SK-N-SH (cell line): ENCODE measurements around the gene S100A16. TPM values are rescaled to one million over a fixed set of nuclear protein-coding genes. Genes with fewer than 3 reads are reported as not detected.

Experiments
- CTCF ChIA-PET: fragments of 300-600, 350-600 bp; formaldehyde crosslinking; extraction: SDS; loops from one replicate; lab custom pipeline; 2021; lab: Yijun Ruan, JAX
- POLR2A ChIA-PET: fragments of 350-600 bp; sonication (Branson Sonifier 250); formaldehyde crosslinking; extraction: SDS; loops from one replicate; lab custom pipeline; 2020; ENCODE audit warnings: antibody characterized with exemption, inconsistent platforms; lab: Yijun Ruan, JAX
- DNase-seq: peaks from one replicate; pipeline ENCODE4 v3.0.0; 2012
- H2AFZ ChIP-seq: fragments of 200-600 bp; sonication (generic); 2 replicates; pipeline ENCODE4 v1.8.1; 2016; ENCODE audit warnings: antibody characterized with exemption, mild to moderate bottlenecking, low read depth
- H3F3A ChIP-seq: fragments of 200-600 bp; sonication (generic); replicated peaks from 2 replicates; pipeline ENCODE3; 2016; ENCODE audit warnings: antibody characterized with exemption, mild to moderate bottlenecking; ENCODE audit not compliant: insufficient read depth
- H3K27ac ChIP-seq, 2 experiments: fragments of 200-500 bp in 1 of 2; fragments of 200-600 bp in 1 of 2; sonication (Bioruptor generic) in 1 of 2; sonication (generic), shearing (Covaris generic) in 1 of 2; 2 replicates each; pipeline versions ENCODE4 v1.5.1 to v1.6.1; 2014 to 2016; ENCODE audit warnings: low read depth in 2 of 2, inconsistent platforms in 1 of 2, low read length in 1 of 2, mild to moderate bottlenecking in 1 of 2, mixed read lengths in 1 of 2
- H3K27me3 ChIP-seq: fragments of 200-600 bp; sonication (generic), shearing (Covaris generic); 2 replicates; pipeline ENCODE4 v1.6.1; 2016; ENCODE audit warnings: mixed run types; ENCODE audit not compliant: insufficient read depth
- H3K36me3 ChIP-seq, 2 experiments: fragments of 200-500 bp in 1 of 2; fragments of 200-600 bp in 1 of 2; sonication (Bioruptor generic) in 1 of 2; sonication (generic) in 1 of 2; replicated peaks in 1 of 2; 2 replicates each; pipeline versions ENCODE3 to v1.5.1; 2014 to 2016; ENCODE audit warnings: low read length in 1 of 2, mild to moderate bottlenecking in 1 of 2; ENCODE audit not compliant: insufficient read depth in 2 of 2, control insufficient read depth in 1 of 2
- H3K4me1 ChIP-seq, 2 experiments: fragments of 200-500 bp in 1 of 2; fragments of 200-600 bp in 1 of 2; sonication (Bioruptor generic) in 1 of 2; sonication (generic), shearing (Covaris generic) in 1 of 2; 2 replicates each; pipeline versions ENCODE4 v1.5.1 to v1.6.1; 2014 to 2016; ENCODE audit warnings: low read depth in 1 of 2, low read length in 1 of 2, mixed run types in 1 of 2; ENCODE audit not compliant: insufficient read depth in 2 of 2, control insufficient read depth in 1 of 2
- H3K4me2 ChIP-seq: fragments of 200-600 bp; sonication (generic), shearing (Covaris generic); 2 replicates; pipeline ENCODE4 v1.6.1; 2017; ENCODE audit warnings: mixed run types
- H3K4me3 ChIP-seq, 2 experiments: fragments of 200-500 bp in 1 of 2; fragments of 200-600 bp in 1 of 2; sonication (Bioruptor generic) in 1 of 2; sonication (generic), shearing (Covaris generic) in 1 of 2; 2 replicates each; pipeline versions ENCODE4 v1.5.1 to v1.8.1; 2014 to 2016; ENCODE audit warnings: low read depth in 2 of 2, inconsistent platforms in 1 of 2, low read length in 1 of 2, mild to moderate bottlenecking in 1 of 2, mixed read lengths in 1 of 2, moderate library complexity in 1 of 2
- H3K79me2 ChIP-seq: fragments of 200-600 bp; sonication (generic); 2 replicates; pipeline ENCODE4 v1.8.1; 2017; ENCODE audit warnings: mild to moderate bottlenecking; ENCODE audit not compliant: insufficient read depth
- H3K9ac ChIP-seq: fragments of 200-600 bp; sonication (generic); 2 replicates; pipeline ENCODE4 v1.6.1; 2017; ENCODE audit warnings: mixed run types
- H3K9me2 ChIP-seq: fragments of 200-600 bp; sonication (generic); 2 replicates; pipeline ENCODE4 v1.6.1; 2017; ENCODE audit warnings: mixed run types
- H3K9me3 ChIP-seq: fragments of 200-600 bp; sonication (generic); 2 replicates; pipeline ENCODE4 v1.6.1; 2017; ENCODE audit warnings: mixed run types, mild to moderate bottlenecking, moderate library complexity
- H4K20me1 ChIP-seq: fragments of 200-600 bp; sonication (generic); 2 replicates; pipeline ENCODE4 v1.6.1; 2017; ENCODE audit warnings: mild to moderate bottlenecking, mixed run types; ENCODE audit not compliant: insufficient read depth
- ELF1 ChIP-seq: IDR thresholded peaks from 2 replicates; pipeline ENCODE4 v1.4.0; 2012
- EZH2phosphoT487 ChIP-seq: fragments of 200-600 bp; sonication (generic); IDR thresholded peaks from 2 replicates; pipeline ENCODE4 v1.6.1; 2017; ENCODE audit warnings: low read depth, mixed run types, mild to moderate bottlenecking, antibody characterized with exemption, moderate library complexity, borderline replicate concordance
- FOSL2 ChIP-seq: IDR thresholded peaks from 2 replicates; pipeline ENCODE4 v1.4.0; 2012; ENCODE audit warnings: low read depth, mild to moderate bottlenecking, moderate library complexity, borderline replicate concordance
- FOXJ3 ChIP-seq: sonication (generic); formaldehyde crosslinking; IDR thresholded peaks from 2 replicates; pipeline ENCODE4 v1.5.1; 2020; ENCODE audit warnings: mild to moderate bottlenecking, missing genetic modification reagents
- MEF2A ChIP-seq: IDR thresholded peaks from 2 replicates; pipeline ENCODE4 v1.4.0; 2012; ENCODE audit warnings: low read depth, borderline replicate concordance
- NFIC ChIP-seq: IDR thresholded peaks from 2 replicates; pipeline ENCODE4 v1.4.0; 2012; ENCODE audit warnings: borderline replicate concordance
- NRF1 ChIP-seq: IDR thresholded peaks from 2 replicates; pipeline ENCODE4 v1.6.1; 2012; ENCODE audit warnings: low read depth, mild to moderate bottlenecking, low read length
- RAD21 ChIP-seq: IDR thresholded peaks from 2 replicates; pipeline ENCODE4 v1.6.1; 2012; ENCODE audit warnings: mild to moderate bottlenecking, low read length
- RCOR1 ChIP-seq: fragments of 150-350 bp; IDR thresholded peaks from 2 replicates; pipeline ENCODE4 v1.6.1; 2017; ENCODE audit warnings: antibody characterized with exemption, low read length
- RFX5 ChIP-seq: IDR thresholded peaks from 2 replicates; pipeline ENCODE4 v1.6.1; 2012; ENCODE audit warnings: mild to moderate bottlenecking, improper control_type of control experiment, low read length
- RXRA ChIP-seq: IDR thresholded peaks from 2 replicates; pipeline ENCODE4 v1.4.0; 2012; ENCODE audit warnings: low read depth, mild to moderate bottlenecking, borderline replicate concordance
- SIN3A ChIP-seq: IDR thresholded peaks from 2 replicates; pipeline ENCODE4 v1.6.1; 2012; ENCODE audit warnings: low read depth, mild to moderate bottlenecking, low read length, moderate library complexity, borderline replicate concordance
- SMC3 ChIP-seq: IDR thresholded peaks from 2 replicates; pipeline ENCODE4 v1.6.1; 2012; ENCODE audit warnings: low read depth, low read length, improper control_type of control experiment
- TCF12 ChIP-seq: IDR thresholded peaks from 2 replicates; pipeline ENCODE4 v1.4.0; 2012
- YY1 ChIP-seq: IDR thresholded peaks from 2 replicates; pipeline ENCODE4 v1.4.0; 2012; ENCODE audit warnings: low read depth, mild to moderate bottlenecking
- WGBS: methylation state at CpG from one replicate; pipeline ENCODE4 v1.1.6; 2017; ENCODE audit warnings: low lambda C conversion rate; 5-methylcytosine and 5-hydroxymethylcytosine counted together
- polyA plus RNA-seq, 3 experiments: library from polyadenylated mRNA; depleted of rRNA; stranded (reverse); fragments of >200 nt; gene quantifications; 2 replicates each; pipeline ENCODE4 v1.2.3, GENCODE V29; 2012
- TF ChIP-seq, protein P1 (sequence below): fragments of 150-350 bp; IDR thresholded peaks from 2 replicates; pipeline ENCODE4 v1.6.1; 2017; ENCODE audit warnings: antibody characterized with exemption, low read length, low read depth, borderline replicate concordance
- TF ChIP-seq, protein P2 (sequence below): IDR thresholded peaks from 2 replicates; pipeline ENCODE4 v1.4.0; 2012; ENCODE audit warnings: low read depth, borderline replicate concordance

S100A16 gene
- polyA plus RNA-seq, 1 of the 3 experiments (the other 2 are of a cell fraction): 512 TPM

DNA sequence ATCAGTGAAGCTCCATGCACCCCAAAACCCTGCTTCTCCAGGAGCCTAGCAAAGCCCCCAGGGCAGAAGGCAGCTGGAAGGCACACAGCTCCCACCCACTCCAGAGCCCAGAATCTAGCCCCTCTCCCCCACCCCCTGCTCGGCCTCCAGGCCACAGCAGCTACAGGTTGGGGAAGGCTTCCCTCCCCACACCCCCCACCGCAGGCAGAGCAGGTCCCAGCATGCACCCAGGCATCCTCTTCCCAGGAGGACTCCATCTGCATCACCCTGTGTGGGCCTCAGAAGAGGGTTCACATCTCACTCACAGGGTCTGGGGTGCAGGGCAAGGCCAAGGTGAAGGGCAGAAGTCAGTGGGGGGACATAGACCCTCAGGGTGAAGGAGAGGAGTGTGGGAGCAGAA, 2.5 kb upstream of the S100A16 start:
- DNase-seq: no peak
- Histone ChIP-seq H4K20me1 (no peaks in the 10 kb centered on the region), H3K4me3 (no peak overlapping the region), H3F3A (peaks cover under 1% of the 10 kb centered on the region), H3K9me3 (no peaks in the 10 kb centered on the region), H3K9ac (no peak overlapping the region), H2AFZ (no peak overlapping the region), H3K36me3 (no peaks in the 10 kb centered on the region), H3K79me2 (peaks cover 15% of the 10 kb centered on the region; the same call in 1 of the 2 replicates), H3K4me2 (no peak overlapping the region), H3K9me2 (no peaks in the 10 kb centered on the region), H3K27me3 (no peaks in the 10 kb centered on the region), H3K27ac (no peak overlapping the region)
- 100% methylated on average over 1 of the region's 2 CpGs for WGBS
- CTCF ChIA-PET: interaction anchor here (1.3 to 8.0 kb wide), 7 partner anchors 12 to 264 kb away, joined by 4 to 100 read pairs (median 18); partner anchors contain the start of genes CHTOP, S100A1 and S100A13
- POLR2A ChIA-PET: no interaction called here
- no peak for TF ChIP-seq NFIC
- TF ChIP-seq SIN3A: no peak
- TF ChIP-seq EZH2phosphoT487: no peak
- TF ChIP-seq, all 33 proteins: peak for 0
- H3K4me1 ChIP-seq: peaks cover 3 to 6% of the 10 kb centered on the region in 2 experiments; a peak in 2 of 4 replicates

DNA sequence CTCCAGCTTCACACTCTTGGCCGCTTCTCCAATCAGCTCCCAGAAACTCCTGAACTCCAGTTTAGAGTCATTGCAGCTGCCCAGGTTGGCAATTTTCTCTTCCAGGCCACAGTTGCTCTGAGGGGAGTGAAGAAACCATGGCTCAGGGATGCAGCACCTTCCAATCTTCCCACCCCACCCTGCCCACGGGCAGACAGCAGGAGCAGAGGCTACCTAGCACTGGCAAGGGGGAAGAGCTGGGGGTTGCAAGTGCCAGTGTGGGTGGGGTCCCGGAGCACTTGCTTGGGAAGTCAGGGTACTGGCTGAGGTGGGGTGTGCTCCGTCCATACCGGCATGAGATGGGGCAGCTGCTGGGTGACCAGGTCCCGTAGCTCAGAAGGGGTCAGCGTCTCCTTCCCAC, 2.0 kb upstream of the S100A16 start:
- Histone ChIP-seq H3F3A (peaks cover 6% of the 10 kb centered on the region), H3K27ac (no peak overlapping the region), H3K9me2 (no peaks in the 10 kb centered on the region), H3K4me1 (peaks cover 8 to 9% of the 10 kb centered on the region in 2 experiments; a peak in 2 of 4 replicates), H3K4me3 (no peak overlapping the region), H3K9ac (no peak overlapping the region), H3K27me3 (no peaks in the 10 kb centered on the region), H4K20me1 (no peaks in the 10 kb centered on the region), H3K9me3 (no peaks in the 10 kb centered on the region), H3K79me2 (peaks cover 16% of the 10 kb centered on the region; the same call in 1 of the 2 replicates), H3K4me2 (no peak overlapping the region), H2AFZ (no peak overlapping the region), H3K36me3 (no peaks in the 10 kb centered on the region)
- no peak for DNase-seq
- TF ChIP-seq NFIC (no peak), RXRA (no peak), YY1 (no peak), RAD21 (no peak), FOXJ3 (no peak), MEF2A (no peak), SMC3 (no peak), RFX5 (no peak), TCF12 (no peak), ELF1 (no peak), EZH2phosphoT487 (no peak), NRF1 (no peak), RCOR1 (no peak), FOSL2 (no peak)
- TF ChIP-seq, protein P1, sequence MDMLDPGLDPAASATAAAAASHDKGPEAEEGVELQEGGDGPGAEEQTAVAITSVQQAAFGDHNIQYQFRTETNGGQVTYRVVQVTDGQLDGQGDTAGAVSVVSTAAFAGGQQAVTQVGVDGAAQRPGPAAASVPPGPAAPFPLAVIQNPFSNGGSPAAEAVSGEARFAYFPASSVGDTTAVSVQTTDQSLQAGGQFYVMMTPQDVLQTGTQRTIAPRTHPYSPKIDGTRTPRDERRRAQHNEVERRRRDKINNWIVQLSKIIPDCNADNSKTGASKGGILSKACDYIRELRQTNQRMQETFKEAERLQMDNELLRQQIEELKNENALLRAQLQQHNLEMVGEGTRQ: no peak
- TF ChIP-seq, protein P2, sequence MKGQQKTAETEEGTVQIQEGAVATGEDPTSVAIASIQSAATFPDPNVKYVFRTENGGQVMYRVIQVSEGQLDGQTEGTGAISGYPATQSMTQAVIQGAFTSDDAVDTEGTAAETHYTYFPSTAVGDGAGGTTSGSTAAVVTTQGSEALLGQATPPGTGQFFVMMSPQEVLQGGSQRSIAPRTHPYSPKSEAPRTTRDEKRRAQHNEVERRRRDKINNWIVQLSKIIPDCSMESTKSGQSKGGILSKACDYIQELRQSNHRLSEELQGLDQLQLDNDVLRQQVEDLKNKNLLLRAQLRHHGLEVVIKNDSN: no peak
- 100% methylated on average over 1 of the region's 7 CpGs for WGBS
- CTCF ChIA-PET: interaction anchor here (1.1 to 8.0 kb wide), 7 partner anchors 12 to 263 kb away, joined by 4 to 100 read pairs (median 10); partner anchors contain the start of genes CHTOP, S100A1 and S100A13
- POLR2A ChIA-PET: no interaction called here
